GM13977 (cell line): ENCODE results near the gene SDCCAG8.

Source experiments
- DNase-seq: peaks from one replicate; pipeline ENCODE4 v3.0.0; 2012; ENCODE audit warnings: low spot score
- CTCF ChIP-seq: IDR thresholded peaks from 2 replicates; pipeline ENCODE4 v1.5.1; 2012; ENCODE audit warnings: mild to moderate bottlenecking, control low read depth; ENCODE audit not compliant: insufficient read depth; ENCODE audit errors: extremely low read depth, missing control alignments
- in situ Hi-C: fragments of 300-500 bp; cut with MboI; formaldehyde crosslinking; loops from one replicate; pipeline ENCODE4 v1.12.0; 2022; ENCODE audit warnings: low sequenced_read_pairs, low pct_unique_long_range_greater_than_20kb, mixed read lengths, inconsistent platforms; ENCODE audit not compliant: unreplicated experiment

The SDCCAG8 gene

GRCh38 chr1:243546457-243546856 lies 290.6 kb downstream of the SDCCAG8 start:
- DNase-seq: no peak
- no peak for TF ChIP-seq CTCF
- in situ Hi-C loops: no loop called here

GRCh38 chr1:243547891-243548290 lies 292.1 kb downstream of the SDCCAG8 start:
- no peak for DNase-seq

GRCh38 chr1:243548516-243548915 lies 292.7 kb downstream of the SDCCAG8 start:
- in situ Hi-C loops: no loop called here
- TF ChIP-seq CTCF: no peak
- no peak for DNase-seq

More at GRCh38 chr1:243547891-243548290, 292.1 kb downstream of the SDCCAG8 start:
- no peak for TF ChIP-seq CTCF
- in situ Hi-C loops: no loop called here

GRCh38 chr1:243549108-243549507 lies 293.3 kb downstream of the SDCCAG8 start:
- TF ChIP-seq CTCF: no peak
- no peak for DNase-seq
- in situ Hi-C loops: no loop called here
